Keratinocyte (primary cell): ENCODE data around the gene UQCRC1.

Source experiments
- EZH2 ChIP-seq: IDR thresholded peaks from one replicate; pipeline ENCODE4 v1.6.1; 2012; ENCODE audit warnings: inconsistent platforms, mild to moderate bottlenecking, low read length, moderate library complexity
- TF ChIP-seq, protein P1 (sequence below), 3 experiments: IDR thresholded peaks in 1 of 3; conservative IDR thresholded peaks in 1 of 3; optimal IDR thresholded peaks in 1 of 3; 2 replicates in 2 of 3; 3 replicates in 1 of 3; pipeline versions ENCODE3 to v1.5.1; 2011; ENCODE audit warnings: low read length in 3 of 3, mild to moderate bottlenecking in 3 of 3, moderate library complexity in 2 of 3, control low read depth in 1 of 3, inconsistent platforms in 1 of 3; ENCODE audit not compliant: insufficient read depth in 2 of 3; ENCODE audit errors: extremely low read depth in 1 of 3

DNA sequence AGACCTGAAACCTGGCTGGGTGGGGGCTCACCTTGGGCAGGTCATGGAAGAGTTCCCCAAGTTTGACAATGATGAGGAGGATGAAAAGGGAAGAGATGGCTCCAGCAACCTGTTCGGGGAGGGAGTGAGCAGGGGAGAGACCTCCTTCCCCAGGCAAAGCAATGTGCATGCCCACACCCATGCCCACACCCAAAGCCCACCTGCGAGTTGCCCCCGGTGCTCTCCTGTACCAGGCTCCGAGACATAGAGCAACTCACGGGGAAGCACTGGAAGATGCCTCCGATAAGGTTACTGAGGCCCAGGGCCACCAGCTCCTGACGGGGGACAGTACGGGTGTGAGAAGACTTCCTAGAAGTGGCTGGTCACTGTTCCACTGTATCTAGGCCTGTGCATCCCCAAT is 21.0 kb upstream of the UQCRC1 start:
- TF ChIP-seq, protein P1, sequence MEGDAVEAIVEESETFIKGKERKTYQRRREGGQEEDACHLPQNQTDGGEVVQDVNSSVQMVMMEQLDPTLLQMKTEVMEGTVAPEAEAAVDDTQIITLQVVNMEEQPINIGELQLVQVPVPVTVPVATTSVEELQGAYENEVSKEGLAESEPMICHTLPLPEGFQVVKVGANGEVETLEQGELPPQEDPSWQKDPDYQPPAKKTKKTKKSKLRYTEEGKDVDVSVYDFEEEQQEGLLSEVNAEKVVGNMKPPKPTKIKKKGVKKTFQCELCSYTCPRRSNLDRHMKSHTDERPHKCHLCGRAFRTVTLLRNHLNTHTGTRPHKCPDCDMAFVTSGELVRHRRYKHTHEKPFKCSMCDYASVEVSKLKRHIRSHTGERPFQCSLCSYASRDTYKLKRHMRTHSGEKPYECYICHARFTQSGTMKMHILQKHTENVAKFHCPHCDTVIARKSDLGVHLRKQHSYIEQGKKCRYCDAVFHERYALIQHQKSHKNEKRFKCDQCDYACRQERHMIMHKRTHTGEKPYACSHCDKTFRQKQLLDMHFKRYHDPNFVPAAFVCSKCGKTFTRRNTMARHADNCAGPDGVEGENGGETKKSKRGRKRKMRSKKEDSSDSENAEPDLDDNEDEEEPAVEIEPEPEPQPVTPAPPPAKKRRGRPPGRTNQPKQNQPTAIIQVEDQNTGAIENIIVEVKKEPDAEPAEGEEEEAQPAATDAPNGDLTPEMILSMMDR (optimal IDR thresholded peaks at IDR 0.05 in 1 of 3, IDR thresholded peaks at IDR 0.05 in 1 of 3, conservative IDR thresholded peaks at IDR 0.05 in 1 of 3; ENCODE audit: extremely low read depth in 1 of 3, insufficient read depth in 2 of 3, low read length in 3 of 3), result no peak
- TF ChIP-seq EZH2, result no peak
